Midbrain (tissue), 1 donor: ENCODE measurements around the gene GREM2.

Experiments used
- DNase-seq: peaks from one replicate; lab custom pipeline; 2025; lab: John Stamatoyannopoulos, UW

GREM2 gene

DNA sequence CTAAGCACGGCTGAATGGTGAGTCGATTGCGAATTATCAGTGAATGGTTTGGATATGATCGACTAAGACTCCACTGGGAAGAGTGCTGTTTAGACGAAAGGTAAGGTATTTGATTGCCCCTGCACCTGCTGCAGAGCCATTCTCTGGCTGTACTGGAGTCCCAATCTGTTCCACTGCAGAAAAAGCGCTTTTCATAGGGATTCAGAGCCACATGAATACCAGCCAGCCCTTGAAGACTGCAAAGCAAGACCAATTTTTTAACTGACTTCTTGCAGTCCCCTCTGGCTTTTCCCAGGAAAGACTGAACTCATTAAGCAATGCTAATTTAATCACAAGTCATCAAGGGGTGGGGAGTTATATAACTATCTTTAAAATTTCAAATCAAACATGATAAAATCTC, 1.3 kb downstream of the GREM2 start:
- DNase-seq: no peak

DNA sequence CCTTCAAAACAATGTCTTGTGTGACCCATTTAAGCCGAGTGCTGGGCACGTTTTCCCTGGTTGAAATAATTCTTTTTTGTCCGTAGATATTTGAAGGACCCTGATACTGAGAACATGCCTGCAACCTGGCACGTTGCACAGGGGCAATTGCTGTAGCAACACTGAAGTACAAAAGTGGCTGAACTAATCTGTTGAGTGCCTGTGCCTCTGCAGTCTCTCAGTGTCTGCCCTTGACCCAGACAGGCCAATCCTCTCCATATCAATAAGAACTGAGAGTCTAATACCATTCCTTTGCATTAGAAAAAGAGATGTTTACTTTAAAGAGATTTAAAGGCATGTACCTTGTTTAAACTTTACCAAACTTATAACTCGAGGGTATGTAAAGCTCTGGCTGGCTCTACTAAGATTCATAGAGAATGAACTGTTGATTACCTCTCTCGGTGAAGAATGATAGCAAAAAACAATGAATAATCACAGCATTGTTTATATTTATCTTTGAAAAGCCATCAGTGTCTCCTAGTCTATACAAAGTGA, 2.4 kb downstream of the GREM2 start:
- no peak for DNase-seq

DNA sequence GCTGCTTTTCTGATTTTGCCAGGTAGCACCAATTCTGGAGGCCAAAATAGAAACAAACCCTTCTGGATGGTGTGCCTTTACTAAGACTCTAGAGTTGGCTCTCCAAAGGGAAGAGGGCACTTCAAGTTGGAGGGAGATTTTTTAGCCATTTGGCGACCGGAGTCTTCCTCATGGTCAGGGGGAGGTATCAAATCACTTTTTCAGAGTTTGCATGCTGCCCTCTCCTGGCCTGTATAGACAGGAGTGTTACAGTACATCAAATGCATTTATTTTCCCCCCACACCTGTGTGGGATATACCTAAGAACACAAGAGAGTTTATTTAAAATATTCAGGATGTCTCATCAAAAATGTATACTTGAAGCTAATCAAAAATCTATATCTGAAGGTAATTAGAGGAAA, 3.2 kb downstream of the GREM2 start:
- DNase-seq: no peak

DNA sequence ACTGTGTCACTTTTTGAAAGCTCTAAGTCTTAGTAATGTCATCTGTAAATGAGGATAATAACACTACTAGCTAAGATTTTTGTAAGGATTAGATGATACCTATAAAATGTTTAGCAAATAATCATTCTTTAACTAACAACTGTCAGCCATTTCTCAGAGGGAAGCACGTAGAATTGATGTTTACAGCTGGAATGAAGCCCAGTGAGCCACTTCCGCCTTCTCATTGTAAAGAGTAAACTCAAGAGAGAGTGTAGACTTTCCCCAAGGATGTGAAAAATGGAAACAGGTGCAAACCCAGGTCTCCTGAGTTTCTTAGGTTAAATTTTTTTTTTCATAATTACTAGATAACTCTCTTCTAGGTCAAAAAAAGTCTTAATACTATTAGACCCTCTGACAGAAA, 4.9 kb downstream of the GREM2 start:
- DNase-seq: no peak

DNA sequence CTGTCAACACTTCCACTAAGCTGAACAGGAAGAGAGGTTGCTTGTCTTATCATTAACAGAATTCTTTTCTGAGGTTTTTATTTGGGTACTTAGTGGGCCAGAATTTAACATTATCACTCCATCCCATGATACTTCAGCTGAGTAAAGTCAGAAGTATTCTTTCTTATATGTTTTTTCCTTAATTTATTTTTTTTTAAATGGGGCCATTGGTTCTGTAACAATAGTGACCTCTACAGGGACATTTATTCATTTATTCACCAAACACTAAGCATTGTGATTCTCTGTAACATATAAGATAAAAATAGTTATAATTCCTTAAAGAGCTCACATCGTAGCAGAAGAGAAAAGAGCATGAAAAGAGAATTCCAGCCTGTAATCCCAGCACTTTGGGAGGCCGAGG, 9.8 kb downstream of the GREM2 start:
- DNase-seq: no peak

DNA sequence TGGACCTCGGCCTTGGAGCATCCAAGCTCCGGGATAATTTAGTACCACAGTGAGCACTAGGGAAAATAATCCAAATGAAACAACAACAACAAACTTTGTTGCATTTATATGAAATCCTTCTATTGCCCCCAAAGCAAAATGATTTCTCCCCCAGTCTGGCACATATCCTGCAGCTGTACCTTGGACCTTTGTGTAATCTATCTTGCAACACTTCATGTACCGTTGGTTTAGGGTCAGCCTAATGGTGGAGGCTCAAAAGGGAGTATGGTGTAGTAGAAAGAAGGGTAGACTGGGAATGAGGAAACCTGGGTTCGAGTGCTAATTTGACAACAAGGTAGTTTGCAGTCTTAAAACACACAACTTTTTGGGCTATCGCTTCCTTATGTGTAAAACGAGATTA, 12.1 kb downstream of the GREM2 start:
- DNase-seq: no peak

DNA sequence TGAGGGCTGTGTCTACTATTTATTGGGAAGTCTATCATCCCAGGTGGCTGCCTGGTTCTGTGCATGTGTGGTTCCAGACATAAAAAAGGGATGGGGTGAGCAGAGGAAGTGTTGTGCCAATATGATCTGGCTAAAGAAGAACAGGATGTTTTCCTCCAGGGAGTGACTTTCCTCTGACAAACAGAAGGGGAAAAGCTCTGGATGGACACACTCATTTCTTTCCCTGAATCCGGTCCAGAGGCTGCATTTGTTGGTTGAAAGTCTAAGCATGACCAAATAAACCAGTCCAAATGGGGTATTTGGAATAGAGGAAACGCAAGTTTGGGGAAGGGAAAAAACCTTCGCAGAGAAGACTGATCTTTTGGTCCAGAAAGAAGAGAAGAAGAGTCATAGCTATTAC, 12.7 kb downstream of the GREM2 start:
- no peak for DNase-seq

DNA sequence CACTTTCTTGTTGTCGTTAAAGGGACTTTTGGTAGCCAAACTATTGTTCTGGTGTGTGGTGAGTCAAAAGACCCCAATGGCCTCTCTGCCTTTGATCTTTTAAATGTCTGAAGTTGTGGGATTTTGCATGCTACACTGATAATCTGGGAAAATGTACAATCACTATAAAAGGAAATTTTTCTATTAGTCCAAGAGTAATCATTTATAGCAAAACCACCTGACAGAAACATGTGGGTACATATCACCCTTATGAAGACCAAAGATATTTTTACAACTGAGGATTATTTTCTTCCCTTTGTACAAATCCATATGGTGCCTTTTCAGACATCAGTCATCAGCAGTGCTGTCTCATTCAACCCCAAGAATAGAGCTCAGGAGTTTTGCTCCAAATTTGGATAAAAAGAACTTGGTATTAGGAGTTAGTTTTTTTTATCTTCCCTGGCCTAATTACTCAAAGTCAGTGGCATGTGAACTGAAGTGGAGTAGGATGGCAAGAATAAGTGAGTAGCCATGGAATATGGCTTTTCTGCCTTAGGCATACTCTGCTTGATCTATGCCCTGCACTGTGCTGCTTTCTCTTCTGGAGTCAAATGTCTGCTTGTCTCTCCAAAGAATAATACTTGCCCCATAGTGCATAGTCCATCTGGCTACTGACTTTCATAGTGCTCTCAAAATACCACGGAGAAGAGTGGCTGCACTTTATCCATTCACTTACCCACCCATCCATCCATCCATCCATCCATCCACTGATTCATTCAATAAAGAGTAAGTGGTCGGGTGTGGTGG, 13.5 kb downstream of the GREM2 start:
- no peak for DNase-seq

DNA sequence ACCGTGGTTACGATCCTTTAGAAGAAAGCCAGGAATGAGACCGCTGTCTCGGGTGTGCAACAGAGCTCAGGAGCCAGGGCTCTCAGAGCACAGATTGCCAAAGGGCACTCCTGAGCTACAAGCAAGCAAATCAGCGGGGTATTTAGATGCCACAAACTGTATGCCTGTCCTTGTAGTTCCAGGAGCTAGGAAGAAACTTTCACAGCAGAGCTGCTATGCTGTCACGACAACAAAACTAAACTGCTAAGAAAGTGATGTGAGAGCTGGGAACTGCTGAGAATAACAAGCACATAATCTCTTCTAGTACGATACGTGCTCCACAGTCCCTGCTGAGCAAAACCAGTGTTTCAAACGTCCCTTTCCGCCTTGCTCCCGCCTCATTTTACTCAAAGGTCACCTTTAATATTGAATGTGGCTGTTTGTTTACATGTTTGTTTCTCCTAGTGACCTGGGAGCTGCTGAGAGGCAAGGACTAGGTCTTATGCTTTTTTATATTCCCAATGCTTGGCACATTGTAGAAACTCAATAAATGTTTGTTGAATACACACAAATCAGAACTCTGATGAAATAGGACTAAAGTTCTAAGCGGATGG, 14.7 kb downstream of the GREM2 start:
- no peak for DNase-seq

DNA sequence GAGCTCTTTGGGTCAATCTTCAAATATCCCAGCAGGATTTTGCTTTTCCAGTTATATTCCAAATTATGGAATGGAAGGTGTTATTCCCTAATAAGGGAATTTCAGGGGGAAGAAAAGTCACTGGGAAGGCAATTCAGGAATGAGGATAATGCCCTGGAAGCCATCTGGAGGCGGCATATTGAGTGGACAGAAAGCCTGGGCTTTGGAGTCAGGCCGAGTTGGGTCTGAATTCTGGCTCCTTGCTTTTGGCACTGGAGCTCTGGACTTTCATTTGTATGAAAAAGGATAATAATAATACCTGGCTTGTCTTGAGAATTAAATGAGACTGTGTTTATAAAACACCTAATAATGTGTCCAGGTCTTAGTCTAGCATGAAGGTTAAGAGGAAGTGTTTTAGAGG, 16.5 kb downstream of the GREM2 start:
- no peak for DNase-seq

DNA sequence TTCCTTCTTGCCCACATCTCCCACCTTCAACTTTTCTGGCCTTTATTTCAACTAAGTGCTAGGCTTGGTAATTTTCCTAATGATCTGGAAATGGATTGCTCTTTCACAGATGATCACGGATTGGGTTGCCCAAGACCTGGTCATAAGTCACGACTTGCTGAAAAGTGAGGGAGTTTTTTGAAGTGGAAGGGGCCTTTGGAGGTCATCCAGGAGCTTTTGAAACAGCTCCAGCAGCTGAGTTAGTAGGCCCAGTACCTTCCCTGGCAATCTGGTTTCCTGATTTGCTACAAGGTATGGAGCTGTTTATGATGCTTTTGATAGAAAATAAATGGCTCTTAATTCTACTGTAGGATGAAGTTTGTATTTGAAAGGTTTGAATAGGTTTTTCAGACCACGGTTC, 20.4 kb downstream of the GREM2 start:
- DNase-seq: no peak

DNA sequence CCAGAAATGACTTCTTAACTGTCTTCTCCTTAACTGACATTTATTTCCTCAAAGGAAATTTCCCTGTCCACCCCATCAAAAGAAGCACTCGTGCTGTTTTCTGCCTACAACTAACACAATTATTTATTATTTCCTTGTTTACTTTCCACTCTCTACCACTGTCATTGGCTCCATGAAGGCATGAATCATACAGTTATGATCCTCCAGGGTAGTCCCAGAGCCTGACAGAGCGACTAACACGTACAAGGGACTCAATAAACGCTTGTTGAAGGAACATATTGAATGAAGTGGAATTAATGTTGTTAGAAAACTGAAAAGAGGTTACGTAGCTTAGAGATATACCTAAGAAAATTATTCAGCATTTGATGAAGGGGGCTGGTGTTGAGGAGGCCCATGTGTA, 20.9 kb downstream of the GREM2 start:
- DNase-seq: no peak

DNA sequence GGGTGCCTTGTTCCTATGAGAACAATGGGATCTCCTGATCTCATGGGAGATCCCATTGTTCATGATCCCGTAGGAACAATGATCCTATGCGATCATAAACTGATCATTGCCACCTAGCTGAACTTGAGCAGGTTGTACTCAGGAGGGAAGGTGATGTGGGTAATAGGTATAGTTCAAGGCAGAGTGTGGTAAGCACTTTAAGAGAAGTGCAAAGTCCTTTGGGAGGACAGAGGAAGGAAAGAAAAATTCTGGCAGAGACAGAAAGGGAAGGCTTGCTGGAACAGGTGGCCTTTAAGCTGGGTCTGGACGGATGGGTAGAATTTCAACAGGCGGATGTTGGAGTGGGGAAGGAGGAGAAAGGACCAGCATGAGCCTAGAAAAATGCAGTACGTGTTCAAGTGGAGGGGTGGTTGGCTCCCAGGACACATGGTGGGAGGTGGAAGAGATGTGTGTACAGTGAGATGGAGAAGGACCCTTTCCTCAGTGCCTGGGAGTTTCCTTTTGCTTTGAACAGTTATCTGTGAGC, 22.3 kb downstream of the GREM2 start:
- no peak for DNase-seq

DNA sequence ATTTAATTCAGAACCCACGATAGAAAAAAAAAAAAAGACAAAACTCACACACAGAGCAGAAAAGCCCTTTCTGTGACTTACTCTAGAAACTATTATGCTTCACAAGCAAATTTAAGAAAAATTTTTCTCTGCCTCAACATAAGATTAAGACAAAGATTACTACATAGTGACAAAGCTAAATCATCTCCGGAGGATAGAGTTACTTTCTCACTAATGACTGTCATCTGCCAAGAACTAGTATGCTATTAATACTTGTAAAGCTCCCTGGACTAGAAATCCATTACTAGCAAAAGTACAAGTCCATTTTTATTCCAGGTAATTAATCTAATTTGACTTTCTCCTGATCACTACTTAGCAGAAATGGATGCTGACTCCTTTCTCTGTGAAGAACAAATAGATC, 25.9 kb downstream of the GREM2 start:
- DNase-seq: no peak

DNA sequence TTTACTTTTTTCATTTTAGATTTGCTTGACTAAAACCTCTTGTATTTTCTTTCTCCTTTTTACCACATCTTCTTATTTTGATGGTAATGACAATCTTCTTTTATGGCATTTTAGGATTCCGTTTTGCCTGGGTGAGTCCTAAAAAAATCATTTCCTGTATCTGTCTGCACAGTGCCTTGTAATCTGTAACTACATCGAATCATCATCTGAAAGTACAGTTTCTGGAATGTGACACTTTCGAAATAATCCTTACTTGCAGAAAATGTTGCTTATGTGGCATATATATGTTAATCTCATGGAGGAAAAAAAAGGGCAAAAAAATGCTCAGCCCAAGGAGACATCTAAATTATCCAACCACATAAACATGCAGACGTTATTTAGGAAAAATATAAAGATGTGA, 29.0 kb downstream of the GREM2 start:
- no peak for DNase-seq

DNA sequence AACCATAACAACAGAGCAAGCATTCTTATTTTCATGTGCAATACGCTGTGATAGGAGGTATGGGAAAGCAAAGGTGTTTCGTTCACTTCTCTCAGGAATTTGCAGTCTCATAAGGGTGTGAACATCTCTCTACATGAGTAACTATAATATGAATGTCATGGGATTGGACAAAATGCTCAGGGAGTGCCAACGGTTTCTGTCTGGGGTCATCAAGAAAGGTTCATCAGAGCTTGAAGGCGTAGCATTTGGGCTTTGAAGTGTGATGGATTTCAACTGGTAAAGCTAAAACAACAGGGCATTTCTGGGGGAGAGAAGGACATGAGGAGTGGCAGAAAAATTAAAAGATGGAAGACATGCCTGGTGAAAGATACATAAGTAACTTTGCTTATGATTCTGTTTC, 32.4 kb downstream of the GREM2 start:
- DNase-seq: no peak

DNA sequence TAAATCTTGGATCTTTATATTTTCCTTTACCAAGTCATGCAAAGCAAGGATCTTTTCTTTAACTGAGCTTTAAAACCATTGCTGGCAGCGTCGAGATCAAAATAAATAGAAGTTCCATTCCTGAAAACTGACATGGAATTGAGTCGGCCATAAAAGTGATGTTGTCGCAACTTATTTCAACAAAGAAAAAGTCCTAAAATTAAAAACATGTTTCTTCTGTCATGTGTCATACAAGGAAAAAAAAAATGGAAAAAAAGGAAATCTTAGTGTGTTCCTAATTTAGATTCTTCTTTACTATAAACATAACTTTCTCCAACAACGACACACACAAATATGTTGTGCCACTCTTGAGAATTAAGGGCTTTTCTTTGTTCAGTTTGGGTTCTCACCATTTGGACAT, 34.9 kb downstream of the GREM2 start:
- no peak for DNase-seq

DNA sequence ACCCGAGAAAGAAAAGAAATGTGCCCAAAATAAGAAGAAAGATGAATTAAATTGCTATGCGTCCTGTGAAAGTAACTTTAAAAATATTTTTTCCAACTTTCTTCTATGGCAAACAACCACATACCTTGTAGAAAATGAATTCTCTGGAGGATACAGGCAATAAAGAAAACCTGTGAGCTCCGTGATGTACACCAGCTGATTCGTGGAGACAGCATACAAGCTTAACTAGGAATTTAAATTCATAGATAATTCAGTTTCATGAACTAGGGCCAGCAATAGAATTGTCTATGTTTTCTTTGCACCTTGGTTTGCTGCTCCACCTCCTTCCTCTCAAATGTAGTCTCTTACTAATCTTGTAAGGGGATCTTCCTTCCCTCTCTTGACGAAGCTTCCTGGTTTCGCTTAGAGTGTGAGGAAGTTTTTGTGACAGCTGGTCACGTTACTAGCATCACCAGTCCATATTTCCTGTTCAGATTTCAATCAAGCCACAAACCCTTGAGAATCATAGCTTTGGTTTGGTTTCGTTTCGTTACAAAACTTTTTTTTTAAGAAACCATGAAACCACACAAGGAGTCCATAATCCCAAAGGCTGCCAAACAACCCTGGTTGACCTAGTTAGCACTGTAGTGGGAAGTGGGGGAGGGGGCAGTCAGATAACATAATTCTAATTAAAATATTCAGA, 35.8 kb downstream of the GREM2 start:
- no peak for DNase-seq

DNA sequence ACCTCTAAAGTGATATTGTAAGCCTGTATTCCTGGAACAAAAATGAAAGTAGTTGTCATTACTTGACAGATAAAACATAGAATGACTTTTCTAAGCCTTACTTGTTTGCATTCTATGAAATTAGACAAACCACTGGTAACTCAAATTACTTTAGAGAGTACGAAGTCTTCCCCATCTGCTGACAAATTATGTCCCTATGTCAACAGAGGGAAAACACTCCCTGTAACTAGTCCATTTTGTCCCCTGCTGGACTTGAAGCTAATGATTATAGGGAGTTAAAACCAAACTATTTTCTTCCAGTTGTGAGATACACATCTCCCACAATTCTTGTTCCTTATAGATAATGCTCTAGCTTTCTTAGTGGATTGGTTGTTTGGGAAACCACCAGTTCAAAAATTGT, 39.6 kb downstream of the GREM2 start:
- no peak for DNase-seq

DNA sequence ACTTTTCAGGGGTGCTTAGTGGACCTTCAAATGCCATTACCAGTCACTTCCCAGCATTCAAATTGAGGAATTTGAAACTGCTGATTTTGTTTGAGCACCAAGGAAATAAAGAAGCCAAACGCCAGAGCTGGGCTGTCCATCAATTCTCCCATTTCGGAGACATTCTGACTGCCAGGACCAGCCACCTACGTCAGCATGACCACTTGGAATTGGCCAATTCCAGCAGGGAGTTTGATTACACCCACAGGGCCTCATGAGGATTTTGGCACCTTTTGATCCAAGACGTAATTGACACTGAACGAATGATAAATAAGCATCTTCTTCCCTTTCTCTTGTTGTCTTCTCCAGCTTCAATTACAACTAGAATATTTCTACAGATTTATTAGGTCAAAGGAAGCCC, 40.2 kb downstream of the GREM2 start:
- no peak for DNase-seq

DNA sequence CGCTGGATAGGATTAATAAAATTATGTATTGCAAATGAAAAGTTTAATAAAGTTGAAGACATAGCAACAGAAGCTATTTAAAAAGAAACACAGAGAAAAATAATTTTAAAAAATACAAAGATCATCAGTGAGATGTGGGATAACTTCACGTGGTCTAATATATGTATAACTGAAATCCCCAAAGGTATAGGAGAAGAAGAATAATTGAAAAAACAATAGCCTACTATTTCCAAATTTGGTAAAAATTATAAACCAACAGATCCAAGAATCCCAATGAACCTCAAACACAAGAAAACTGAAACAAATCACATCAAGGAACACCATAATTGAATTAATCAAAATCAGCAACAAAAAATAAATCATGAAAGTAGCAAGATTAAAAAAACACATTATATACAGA, 44.9 kb downstream of the GREM2 start:
- no peak for DNase-seq

DNA sequence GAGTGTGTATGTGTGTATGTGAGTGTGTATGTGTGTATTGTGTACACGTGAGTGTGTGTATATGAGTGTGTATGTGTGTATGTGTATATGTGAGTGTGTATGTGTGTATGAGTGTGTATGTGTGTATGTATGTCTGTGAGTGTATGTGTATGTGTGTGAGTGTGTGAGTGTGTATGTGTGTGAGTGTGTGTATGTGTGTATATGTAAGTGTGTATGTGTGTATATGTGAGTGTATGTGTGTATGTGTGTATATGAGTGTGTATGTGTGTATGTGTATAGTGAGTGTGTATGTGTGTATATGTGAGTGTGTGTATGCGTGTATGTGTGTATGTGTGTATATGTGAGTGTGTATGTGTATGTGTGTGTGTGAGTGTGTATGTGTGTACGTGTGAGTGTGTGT, 49.2 kb downstream of the GREM2 start:
- no peak for DNase-seq

DNA sequence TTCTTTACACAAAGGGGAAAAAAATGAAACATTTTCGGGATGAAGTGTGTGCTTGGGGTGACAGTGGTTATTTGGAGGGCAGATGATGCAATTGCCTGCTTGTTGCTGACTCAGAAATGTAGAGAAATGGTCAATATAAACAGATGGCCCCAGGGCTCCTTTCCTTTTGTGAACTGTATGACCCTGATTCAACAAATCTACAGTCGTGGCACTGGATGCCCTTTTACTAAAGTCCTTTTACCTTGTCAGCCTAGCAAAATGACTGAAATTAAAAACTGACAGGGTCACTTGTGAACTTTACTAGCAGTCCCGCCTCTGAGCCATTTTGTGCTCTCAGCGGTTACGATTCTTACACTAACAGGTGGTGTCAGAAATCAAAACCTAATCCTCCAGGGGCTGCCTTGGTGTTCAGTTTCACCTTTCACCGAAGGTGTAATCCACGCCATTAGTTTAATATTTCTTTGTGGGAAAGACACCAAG, 49.8 kb downstream of the GREM2 start:
- DNase-seq: no peak
